Small intestine (tissue), 7 donors: Measurements from ENCODE around the gene KRT76. TPM values are rescaled to one million over a fixed set of nuclear protein-coding genes. Genes with fewer than 3 reads are reported as not detected.
"Not testable (repeated sequence)": the region's sequence is repeated elsewhere in the genome, so short reads cannot be mapped to it uniquely, and the experiment has no call there.

Source experiments
- DNase-seq, 2 donors: peaks; one replicate each; pipeline versions ENCODE4 v3.0.0 to v3.0.0-alpha.2; 2013
- FAIRE-seq: peaks from 2 replicates; lab custom pipeline; 2012; peaks lifted over from hg19 to GRCh38; lab: Jason Lieb, UNC
- H3K27ac ChIP-seq, 3 donors: one replicate each; pipeline ENCODE4 v1.5.1; 2013; ENCODE audit warnings: low read length in 2 of 3, mild to moderate bottlenecking in 2 of 3, control low read depth in 1 of 3, inconsistent platforms in 1 of 3, low read depth in 1 of 3, moderate library complexity in 1 of 3
- H3K27me3 ChIP-seq, 3 donors: one replicate each; pipeline ENCODE4 v1.6.1; 2013; ENCODE audit warnings: low read length in 3 of 3, inconsistent platforms in 1 of 3; ENCODE audit not compliant: control insufficient read depth in 3 of 3, insufficient read depth in 3 of 3
- H3K36me3 ChIP-seq, 3 donors: one replicate each; pipeline ENCODE4 v1.6.1; 2013; ENCODE audit warnings: low read length in 3 of 3, inconsistent platforms in 1 of 3, low read depth in 1 of 3, mild to moderate bottlenecking in 1 of 3, moderate library complexity in 1 of 3; ENCODE audit not compliant: control insufficient read depth in 3 of 3, insufficient read depth in 2 of 3
- H3K4me1 ChIP-seq, 3 donors: one replicate each; pipeline ENCODE4 v1.6.1; 2013; ENCODE audit warnings: low read length in 2 of 3, inconsistent platforms in 1 of 3, low read depth in 1 of 3, mild to moderate bottlenecking in 1 of 3, moderate library complexity in 1 of 3; ENCODE audit not compliant: control insufficient read depth in 3 of 3, insufficient read depth in 2 of 3
- H3K4me3 ChIP-seq, 3 donors: one replicate each; pipeline ENCODE4 v1.5.1; 2013; ENCODE audit warnings: low read length in 3 of 3, control low read depth in 1 of 3, inconsistent platforms in 1 of 3, low read depth in 1 of 3, mild to moderate bottlenecking in 1 of 3, moderate library complexity in 1 of 3
- H3K9me3 ChIP-seq, 2 donors: one replicate each; pipeline ENCODE4 v1.6.1; 2013; ENCODE audit warnings: low read depth in 1 of 2, low read length in 1 of 2; ENCODE audit not compliant: control insufficient read depth in 2 of 2, insufficient read depth in 1 of 2
- WGBS, 3 donors: extraction: QIAGEN DNeasy Blood & Tissue Kit; methylation state at CpG; one replicate each; pipeline ENCODE4 v1.1.7; 2013; 5-methylcytosine and 5-hydroxymethylcytosine counted together
- polyA plus RNA-seq, 4 donors: library from polyadenylated mRNA; stranded (reverse) in 3 of 4; unstranded in 1 of 4; fragments of 200-250 nt in 3 of 4; fragments of 120-200 nt in 1 of 4; gene quantifications; one replicate each; pipeline versions ENCODE4 v1.2.1 to v1.2.3, GENCODE V29; 2013
- donor health status: healthy with polysubstance abuse.
- donor health status: control.
- donor health status: control.
- donor health status: Bipolar disorder and iron deficiency.
- donor health status: healthy.

KRT76 gene
- polyA plus RNA-seq, 4 donors = not detected

DNA sequence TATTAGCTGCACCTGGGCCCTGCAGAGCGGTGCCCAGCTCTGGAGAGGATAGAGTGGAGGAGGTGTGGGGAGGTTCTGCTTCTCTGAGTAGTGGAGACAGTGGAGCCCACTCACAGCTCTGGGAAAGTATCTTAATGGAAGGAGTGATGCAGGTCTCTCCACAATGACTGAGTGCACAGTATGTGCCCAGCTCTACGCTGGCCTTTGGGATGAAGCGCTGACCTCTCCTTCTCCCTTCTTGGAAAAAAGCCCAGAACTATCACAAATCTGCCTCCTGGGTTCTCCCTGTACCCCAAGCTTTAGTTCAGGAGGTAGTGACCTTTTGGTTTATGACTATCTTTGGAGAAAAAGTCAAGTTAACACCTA lies 19.3 kb upstream of the KRT76 start:
- H3K4me1 ChIP-seq = no peaks in the 10 kb centered on the region
- H3K9me3 ChIP-seq = no peaks in the 10 kb centered on the region
- no peaks in the 10 kb centered on the region for H3K36me3 ChIP-seq
- WGBS, 3 donors = 91 to 96% (median 92%) methylated on average over 3 of the region's 3 CpGs
- no peak overlapping the region for H3K27ac ChIP-seq
- no peak overlapping the region for H3K4me3 ChIP-seq
- peaks cover 0 to 19% (median 0%) of the 10 kb centered on the region in 3 donors for H3K27me3 ChIP-seq
- DNase-seq (no peak), FAIRE-seq (no peak)

- H3K27me3 ChIP-seq = peaks cover 0 to 24% (median 3%) of the 10 kb centered on the region in 3 donors
These were observed 18.7 kb upstream of the KRT76 start, which contains the start of gene KRT3 for GRCh38 chr12:52795694-52796428. Gene KRT3, minus strand, starts transcription at chr12:52796117. Its CDS starts 75 bp downstream, at chr12:52796042.

DNA sequence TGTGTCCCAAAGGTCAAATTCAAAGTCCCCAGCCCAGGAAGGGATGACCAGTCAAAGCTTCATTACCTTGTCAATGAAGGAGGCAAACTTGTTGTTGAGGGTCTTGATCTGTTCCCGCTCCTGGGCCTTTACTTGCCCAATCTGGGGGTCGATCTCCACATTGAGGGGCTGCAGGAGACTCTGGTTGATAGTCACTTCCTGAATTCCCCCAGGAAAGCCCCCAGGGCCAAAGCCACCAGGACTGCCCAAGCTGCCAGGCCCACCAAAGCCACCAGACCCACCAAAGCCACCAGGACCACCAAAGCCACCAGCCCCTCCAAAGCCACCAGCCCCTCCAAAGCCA lies 18.2 kb upstream of the KRT76 start:
- not testable (repeated sequence) for FAIRE-seq
- 89 to 97% (median 91%) methylated on average over 2 of the region's 2 CpGs for WGBS, 3 donors

More at GRCh38 chr12:52795694-52796428, 18.7 kb upstream of the KRT76 start, which contains the start of gene KRT3:
- H3K4me1 ChIP-seq = no peaks in the 10 kb centered on the region
- 90 to 91% (median 91%) methylated on average over 17 of the region's 17 CpGs for WGBS, 3 donors
- H3K27ac ChIP-seq = no peak within 1 kb of the TSS
- DNase-seq = no peak
- FAIRE-seq = no peak
- H3K4me3 ChIP-seq = no peak within 1 kb of the TSS
- no peaks in the 10 kb centered on the region for H3K36me3 ChIP-seq
- H3K9me3 ChIP-seq = no peaks in the 10 kb centered on the region

DNA sequence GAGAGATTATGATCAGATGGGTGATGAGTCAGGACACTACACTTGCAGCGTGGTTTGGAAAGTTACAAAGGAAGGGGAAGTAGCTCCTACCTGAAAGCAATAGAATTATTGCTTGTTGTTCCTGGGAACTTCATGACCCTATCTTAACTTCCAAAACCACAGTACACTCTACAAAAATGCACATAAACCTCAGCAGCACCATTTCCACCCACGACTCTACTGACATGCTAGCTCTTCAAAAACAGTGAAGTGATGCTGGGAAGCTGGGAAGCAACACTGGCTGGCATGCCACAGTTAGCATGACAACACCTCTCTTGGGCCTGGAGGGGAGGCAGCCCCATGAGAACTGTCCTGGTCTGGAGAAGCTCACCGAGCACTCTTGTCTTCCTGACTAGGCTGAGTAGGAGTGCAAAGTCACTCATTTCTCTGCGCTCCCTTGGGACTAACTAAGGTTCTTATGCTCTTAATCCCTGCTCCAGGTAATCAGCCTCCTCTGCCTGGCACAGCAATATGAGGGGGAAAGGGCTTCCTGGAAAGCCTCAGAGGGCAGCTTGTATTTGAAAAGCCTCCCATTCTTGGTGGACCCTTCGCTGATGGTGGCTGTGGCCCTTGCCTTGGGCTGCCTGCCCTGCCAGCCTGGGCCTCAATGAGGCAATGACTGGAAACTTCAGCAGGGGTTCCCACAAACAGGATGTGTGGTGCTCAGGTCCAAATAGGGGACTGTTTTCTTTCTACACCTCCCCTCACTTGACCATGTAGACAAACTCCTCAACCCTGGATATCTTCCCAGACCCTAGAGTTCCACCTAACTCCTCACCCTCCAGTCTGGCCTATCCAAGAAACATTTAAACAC lies 17.6 kb upstream of the KRT76 start:
- no peaks in the 10 kb centered on the region for H3K36me3 ChIP-seq

More for the DNA sequence above, 18.2 kb upstream of the KRT76 start:
- H3K4me1 ChIP-seq, H3K36me3 ChIP-seq, H3K27ac ChIP-seq, H3K4me3 ChIP-seq, DNase-seq, H3K9me3 ChIP-seq: not testable (repeated sequence)
- peaks cover 0 to 30% (median 4%) of the 10 kb centered on the region in 3 donors for H3K27me3 ChIP-seq

GRCh38 chr12:52792185-52793029 lies 15.3 kb upstream of the KRT76 start:
- DNase-seq (no peak), FAIRE-seq (no peak)
- Histone ChIP-seq H3K4me3 (no peak overlapping the region), H3K36me3 (no peaks in the 10 kb centered on the region), H3K4me1 (peaks cover 0 to 7% (median 3%) of the 10 kb centered on the region in 3 donors), H3K27ac (no peak overlapping the region), H3K9me3 (no peaks in the 10 kb centered on the region), H3K27me3 (peaks cover 0 to 43% (median 7%) of the 10 kb centered on the region in 3 donors)
- 82 to 90% (median 87%) methylated on average over 10 of the region's 10 CpGs for WGBS, 3 donors

More for the DNA sequence above, 17.6 kb upstream of the KRT76 start:
- DNase-seq (no peak), FAIRE-seq (no peak)
- H3K27me3 ChIP-seq = peaks cover 0 to 36% (median 7%) of the 10 kb centered on the region in 3 donors
- WGBS, 3 donors = 81 to 90% (median 83%) methylated on average over 5 of the region's 5 CpGs
- peaks cover 0 to 7% (median 3%) of the 10 kb centered on the region in 3 donors for H3K4me1 ChIP-seq
- H3K27ac ChIP-seq = no peak overlapping the region
- no peak overlapping the region for H3K4me3 ChIP-seq
- no peaks in the 10 kb centered on the region for H3K9me3 ChIP-seq

DNA sequence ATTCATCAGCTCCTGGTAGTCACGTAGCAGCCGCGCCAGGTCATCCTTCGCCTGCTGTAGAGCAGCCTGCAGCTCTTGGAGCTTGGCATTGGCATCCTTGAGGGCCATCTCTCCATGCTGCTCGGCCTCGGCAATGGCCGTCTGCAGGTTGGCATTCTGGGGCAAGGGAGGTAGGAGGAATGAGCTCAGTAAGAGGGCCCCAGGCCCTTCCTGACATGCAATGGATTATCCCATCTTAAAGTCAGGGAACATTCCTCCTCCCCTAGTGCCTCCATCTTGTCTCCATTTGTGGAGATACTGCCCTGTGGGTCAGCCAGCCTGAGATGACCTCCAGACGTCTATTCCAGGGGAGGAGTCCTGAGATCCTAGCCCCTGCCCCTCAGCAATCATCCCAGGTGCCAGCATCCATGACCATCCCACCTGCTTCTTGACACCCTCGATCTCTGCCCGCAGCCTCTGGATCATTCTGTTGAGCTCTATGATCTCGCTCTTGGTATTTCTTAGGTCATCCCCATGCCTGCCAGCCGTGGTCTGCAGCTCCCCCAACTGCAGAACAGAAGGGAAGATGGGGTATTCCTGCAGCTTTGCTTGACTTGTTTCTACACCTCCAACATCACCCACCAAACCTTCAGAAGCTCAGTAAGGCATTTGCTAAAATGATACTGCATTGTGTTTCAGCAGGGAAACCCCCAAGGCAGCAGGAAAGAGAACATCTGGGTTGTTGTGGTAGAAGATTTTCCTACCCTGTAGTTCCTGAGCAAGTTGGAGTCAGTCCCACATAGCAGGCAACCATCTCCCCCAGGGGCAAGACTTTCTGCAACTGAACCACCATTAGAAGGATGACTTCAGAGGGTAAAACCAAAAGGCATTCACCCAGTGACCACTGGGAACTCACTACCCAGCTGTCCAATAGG lies 14.4 kb upstream of the KRT76 start:
- Histone ChIP-seq H3K27me3 (peaks cover 0 to 40% (median 7%) of the 10 kb centered on the region in 3 donors), H3K9me3 (no peaks in the 10 kb centered on the region), H3K36me3 (no peaks in the 10 kb centered on the region), H3K4me3 (no peak overlapping the region), H3K4me1 (peaks cover 0 to 7% (median 3%) of the 10 kb centered on the region in 3 donors), H3K27ac (no peak overlapping the region)
- 88 to 97% (median 92%) methylated on average over 12 of the region's 12 CpGs for WGBS, 3 donors
- no peak for DNase-seq
- FAIRE-seq = no peak

GRCh38 chr12:52790427-52791270 lies 13.5 kb upstream of the KRT76 start:
- no peaks in the 10 kb centered on the region for H3K36me3 ChIP-seq
- DNase-seq (no peak), FAIRE-seq (no peak)
- H3K4me1 ChIP-seq = peaks cover 0 to 7% (median 3%) of the 10 kb centered on the region in 3 donors
- no peak overlapping the region for H3K27ac ChIP-seq
- H3K27me3 ChIP-seq = peaks cover 0 to 40% (median 7%) of the 10 kb centered on the region in 3 donors
- 61 to 65% (median 63%) methylated on average over 19 of the region's 19 CpGs for WGBS, 3 donors
- no peaks in the 10 kb centered on the region for H3K9me3 ChIP-seq
- H3K4me3 ChIP-seq = no peak overlapping the region
